NCI-H1694 treated with DMSO at 0.1 percent for 48 hours (cell line): Measurements from ENCODE around the gene USP6.
"Not testable (repeated sequence)": the region's sequence is repeated elsewhere in the genome, so short reads cannot be mapped to it uniquely, and the experiment has no call there.

Experiments
- DNase-seq: peaks from one replicate; lab custom pipeline; 2025; lab: John Stamatoyannopoulos, UW

Gene USP6

GRCh38 chr17:5191541-5192417 is 75.9 kb downstream of the USP6 start, which contains the start of gene ZNF594:
Gene ZNF594, minus strand, starts transcription at chr17:5191868. Its CDS starts 7,612 bp downstream, at chr17:5184256.
- DNase-seq: peak; percentile 93

DNA sequence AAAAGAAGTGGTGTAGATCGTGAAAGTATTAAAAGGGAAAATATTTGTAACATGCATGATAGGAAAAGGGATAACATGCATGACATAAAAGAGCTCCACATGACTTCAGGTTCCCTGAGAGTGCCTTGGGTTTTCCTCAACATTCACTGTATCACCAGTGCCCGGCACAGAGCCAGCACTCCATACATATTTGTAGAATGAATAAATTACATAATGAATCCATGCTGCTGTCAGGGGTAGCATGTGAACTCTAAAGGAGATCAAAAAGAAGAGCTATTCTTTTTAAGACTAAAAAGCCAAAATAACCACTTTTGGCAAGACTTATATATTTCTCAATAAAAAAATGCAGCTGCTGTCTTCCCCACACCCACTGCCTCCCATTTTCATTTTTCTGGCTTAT is 78.5 kb downstream of the USP6 start:
- no peak for DNase-seq

- DNase-seq: no peak
Observed at GRCh38 chr17:5198472-5198871, 82.6 kb downstream of the USP6 start.

GRCh38 chr17:5200360-5200759 is 84.5 kb downstream of the USP6 start:
- no peak for DNase-seq

- DNase-seq: no peak
Observed at GRCh38 chr17:5201011-5201410, 85.2 kb downstream of the USP6 start.

DNA sequence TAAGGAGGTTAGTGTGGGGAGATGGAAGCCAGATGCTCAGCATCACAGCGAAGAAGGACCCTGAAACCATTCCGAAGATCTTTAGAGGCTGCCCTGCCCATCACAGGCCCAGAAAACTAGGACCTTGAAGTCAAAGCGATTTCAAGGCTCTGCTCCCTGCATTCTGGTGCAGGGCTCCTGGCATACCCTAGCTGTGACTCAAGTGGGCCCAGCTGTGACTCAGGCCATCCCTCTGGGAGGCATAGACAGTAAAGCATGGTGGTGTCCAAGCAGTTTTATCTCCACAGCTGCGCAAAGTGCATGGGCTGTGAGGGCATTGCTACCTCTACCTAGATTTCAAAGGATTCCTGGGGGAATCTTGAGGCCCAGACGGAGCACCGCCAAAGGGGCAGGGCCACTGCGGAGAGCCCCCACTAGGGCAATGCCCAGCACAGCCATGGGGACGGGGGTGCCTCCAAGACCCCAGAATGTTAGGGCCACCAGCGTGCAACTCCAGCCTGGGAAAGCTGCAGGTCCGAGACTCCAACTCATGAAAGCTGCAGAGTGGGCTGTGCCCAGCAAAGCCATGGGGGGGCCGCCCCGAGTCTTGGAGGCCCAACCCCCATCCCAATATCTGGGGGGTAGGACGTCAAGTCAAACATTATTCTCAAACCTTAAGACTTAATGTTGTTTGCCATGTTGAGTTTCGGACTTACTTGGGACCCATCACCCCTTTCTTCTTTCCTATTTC is 87.5 kb downstream of the USP6 start:
- no peak for DNase-seq

- no peak for DNase-seq
Observed at GRCh38 chr17:5203908-5204294, 88.1 kb downstream of the USP6 start.

GRCh38 chr17:5209396-5209795 is 93.6 kb downstream of the USP6 start:
- no peak for DNase-seq

DNA sequence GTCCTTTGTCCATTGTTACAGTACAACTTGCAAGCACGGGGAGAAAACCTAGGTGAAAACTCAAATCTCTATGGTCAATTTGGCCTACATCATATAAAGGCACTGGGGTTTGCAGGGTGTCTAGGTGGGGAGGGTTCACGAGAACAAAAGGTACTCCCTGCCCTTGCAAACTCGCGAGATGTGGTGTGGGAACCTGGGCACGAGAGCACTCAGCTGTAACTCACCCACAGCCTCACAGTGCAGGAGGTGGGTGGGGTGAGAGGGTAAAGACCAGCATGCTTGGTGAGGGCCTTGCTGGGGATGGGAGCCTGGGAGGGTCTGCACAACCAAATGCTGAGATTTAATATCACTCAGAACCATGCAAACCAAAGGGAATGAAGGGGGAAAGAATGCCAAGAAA is 94.3 kb downstream of the USP6 start:
- no peak for DNase-seq

DNA sequence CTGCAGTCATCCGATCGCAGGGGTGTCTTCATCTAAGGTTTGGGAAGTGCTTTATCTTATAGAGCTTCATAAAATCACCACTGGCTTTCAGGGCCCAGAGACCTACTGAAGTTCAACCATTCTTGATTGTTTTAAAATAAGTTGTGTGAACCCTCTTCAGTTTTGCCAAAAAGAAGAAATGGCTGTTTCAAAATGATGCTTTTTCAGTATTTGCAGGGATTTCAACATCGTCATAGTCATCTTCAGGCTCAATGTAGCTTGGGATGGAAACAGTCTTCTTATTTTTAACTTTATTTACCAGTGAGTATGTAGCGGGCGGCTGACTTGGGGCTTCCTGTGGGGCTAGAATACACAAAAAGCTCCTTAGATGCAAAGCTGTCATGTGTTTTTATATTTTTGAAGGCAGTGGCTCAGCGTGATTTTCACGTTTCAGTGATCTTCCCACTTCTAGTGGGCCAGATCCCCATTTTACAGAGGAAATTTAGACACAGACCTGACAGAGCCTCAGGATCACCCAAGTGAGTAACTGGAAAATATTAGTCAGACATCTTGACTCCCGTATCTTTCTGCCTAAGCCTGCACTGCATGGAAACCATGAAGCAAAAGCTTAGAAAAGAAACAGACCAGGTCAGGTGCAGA is 94.9 kb downstream of the USP6 start:
- DNase-seq: no peak

DNA sequence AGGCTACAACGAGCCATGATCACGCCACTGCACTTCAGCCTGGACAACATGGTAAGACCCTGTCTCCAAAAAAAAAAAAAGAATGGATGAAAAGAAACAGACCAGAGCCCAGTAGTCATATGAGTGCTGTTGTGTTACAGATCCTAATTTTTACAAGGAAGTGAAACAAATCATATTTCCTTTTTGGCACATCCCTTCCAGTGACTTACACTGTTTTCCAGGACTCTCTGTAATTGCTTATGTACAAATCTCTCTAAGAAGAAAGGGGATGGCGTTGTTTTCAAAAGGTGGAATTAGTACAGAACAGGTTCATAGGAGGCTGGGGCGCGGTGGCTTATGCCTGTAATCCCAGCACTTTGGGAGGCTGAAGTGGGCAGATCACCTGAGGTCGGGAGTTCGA is 95.6 kb downstream of the USP6 start:
- DNase-seq: no peak

DNA sequence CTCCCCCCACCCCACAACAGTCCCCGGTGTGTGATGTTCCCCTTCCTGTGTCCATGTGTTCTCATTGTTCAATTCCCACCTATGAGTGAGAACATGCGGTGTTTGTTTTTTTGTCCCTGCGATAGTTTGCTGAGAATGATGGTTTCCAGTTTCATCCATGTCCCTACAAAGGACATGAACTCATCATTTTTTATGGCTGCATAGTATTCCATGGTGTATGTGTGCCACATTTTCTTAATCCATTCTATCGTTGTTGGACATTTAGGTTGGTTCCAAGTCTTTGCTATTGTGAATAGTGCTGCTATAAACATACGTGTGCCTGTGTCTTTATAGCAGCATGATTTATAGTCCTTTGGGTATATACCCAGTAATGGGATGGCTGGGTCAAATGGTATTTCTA is 101.7 kb downstream of the USP6 start:
- not testable (repeated sequence) for DNase-seq

DNA sequence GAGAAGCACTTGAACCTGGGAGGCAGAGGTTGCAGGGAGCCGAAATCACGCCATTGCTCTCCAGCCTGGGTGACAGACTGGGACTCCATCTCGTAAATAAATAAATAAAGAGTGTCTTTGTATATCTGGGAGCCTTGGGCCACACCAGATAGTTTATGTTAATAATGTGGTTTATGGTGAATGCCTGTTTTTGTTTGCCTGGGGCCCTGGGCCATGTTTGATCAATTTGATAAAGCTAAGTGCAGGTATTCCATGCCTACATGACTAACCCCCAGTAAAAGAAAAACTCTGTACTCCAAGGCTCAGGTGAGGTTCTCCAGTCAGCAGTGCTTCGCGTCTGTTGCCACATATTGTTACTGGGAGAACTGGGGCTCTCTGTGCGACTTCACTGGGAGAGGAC is 103.7 kb downstream of the USP6 start:
- no peak for DNase-seq

GRCh38 chr17:5220074-5220473 is 104.2 kb downstream of the USP6 start:
- no peak for DNase-seq

- not testable (repeated sequence) for DNase-seq
Observed at GRCh38 chr17:5221912-5222311, 106.1 kb downstream of the USP6 start.
